HCT116 (cell line): ENCODE data around the gene CHP2. TPM values are rescaled to one million over a fixed set of nuclear protein-coding genes. Genes with fewer than 3 reads are reported as not detected.

ENCODE experiments used
- ATAC-seq: fragments of 200-7000 bp; cut with Tn5 transposase; 2 replicates; pipeline ENCODE4 v1.9.1; 2020; ENCODE audit warnings: mild to moderate bottlenecking, moderate library complexity
- BruUV-seq: library from RNA; stranded (reverse); fragments of 400-500 nt; replicated peaks from 2 replicates; lab custom pipeline; 2021; lab: Mats Ljungman, UMichigan
- CTCF ChIA-PET: fragments of 300-600 bp; sonication (Branson Sonifier 250); formaldehyde crosslinking; loops from one replicate; lab custom pipeline; 2021; ENCODE audit warnings: antibody characterized with exemption; lab: Charles Lee
- POLR2A ChIA-PET: fragments of 300-600, 350-600 bp; sonication (Branson Sonifier 250); formaldehyde crosslinking; loops from one replicate; lab custom pipeline; 2021; ENCODE audit warnings: antibody characterized with exemption; lab: Charles Lee
- RAD21 ChIA-PET, 2 experiments: fragments of 300-600 bp; sonication (Branson Sonifier 250); formaldehyde crosslinking; loops; one replicate each; lab custom pipeline; 2023; ENCODE audit warnings: low total read pairs in 2 of 2; ENCODE audit not compliant: uncharacterized antibody in 2 of 2, unreplicated experiment in 2 of 2, low non-redundant PET in 1 of 2; lab: Charles Lee
- DNase-seq: peaks from one replicate; pipeline ENCODE4 v3.0.0-alpha.2; 2010; ENCODE audit warnings: low read depth, low spot score
- H2AFZ ChIP-seq: fragments of 200-600 bp; shearing (Covaris generic), sonication (generic); 2 replicates; pipeline ENCODE4 v1.6.1; 2017; ENCODE audit warnings: low read depth, mixed run types, mixed read lengths, antibody characterized with exemption, low read length; ENCODE audit not compliant: poor library complexity, severe bottlenecking
- H3K27ac ChIP-seq: 2 replicates; pipeline ENCODE4 v1.5.1; 2012; ENCODE audit warnings: low read depth, low read length
- H3K27me3 ChIP-seq: fragments of 200-600 bp; sonication (generic); 2 replicates; pipeline ENCODE4 v1.6.1; 2016; ENCODE audit warnings: mixed run types, low read length, mixed read lengths; ENCODE audit not compliant: insufficient read depth
- H3K36me3 ChIP-seq, 2 experiments: fragments of 200-500 bp in 1 of 2; fragments of 200-600 bp in 1 of 2; sonication (Bioruptor generic) in 1 of 2; sonication (generic) in 1 of 2; 2 replicates each; pipeline versions ENCODE4 v1.5.1 to v1.6.1; 2014 to 2016; ENCODE audit warnings: low read length in 2 of 2, inconsistent platforms in 1 of 2, mixed read lengths in 1 of 2, mixed run types in 1 of 2; ENCODE audit not compliant: insufficient read depth in 2 of 2, control insufficient read depth in 1 of 2
- H3K4me1 ChIP-seq, 2 experiments: fragments of 200-600 bp in 1 of 2; sonication (generic) in 1 of 2; 2 replicates each; pipeline versions ENCODE4 v1.5.1 to v1.6.1; 2012 to 2017; ENCODE audit warnings: low read length in 2 of 2, inconsistent platforms in 1 of 2, mild to moderate bottlenecking in 1 of 2, mixed read lengths in 1 of 2, mixed run types in 1 of 2, moderate library complexity in 1 of 2; ENCODE audit not compliant: insufficient read depth in 2 of 2, control insufficient read depth in 1 of 2
- H3K4me2 ChIP-seq: fragments of 200-600 bp; sonication (generic); 2 replicates; pipeline ENCODE4 v1.6.1; 2017; ENCODE audit warnings: mixed run types, low read length, mixed read lengths
- H3K4me3 ChIP-seq, 2 experiments: fragments of 200-600 bp in 1 of 2; sonication (generic) in 1 of 2; replicated peaks in 1 of 2; 2 replicates each; pipeline ENCODE4 v1.5.1; 2011 to 2016; ENCODE audit warnings: low read length in 2 of 2, control low read depth in 1 of 2, low read depth in 1 of 2, mild to moderate bottlenecking in 1 of 2, mixed read lengths in 1 of 2, mixed run types in 1 of 2
- H3K79me2 ChIP-seq: fragments of 200-600 bp; sonication (generic); 2 replicates; pipeline ENCODE4 v1.6.1; 2017; ENCODE audit warnings: mild to moderate bottlenecking, mixed run types, low read length, moderate library complexity, mixed read lengths; ENCODE audit not compliant: insufficient read depth
- H3K9ac ChIP-seq: fragments of 200-600 bp; sonication (generic); 2 replicates; pipeline ENCODE4 v1.6.1; 2016; ENCODE audit warnings: low read length, mixed read lengths
- H3K9me2 ChIP-seq: fragments of 200-600 bp; sonication (generic), shearing (Covaris generic); 2 replicates; pipeline ENCODE4 v1.6.1; 2017; ENCODE audit warnings: mixed run types, mild to moderate bottlenecking, moderate library complexity; ENCODE audit not compliant: insufficient read depth
- H3K9me3 ChIP-seq, 2 experiments: fragments of 200-500 bp in 1 of 2; fragments of 200-600 bp in 1 of 2; sonication (Bioruptor generic) in 1 of 2; sonication (generic) in 1 of 2; 2 replicates each; pipeline ENCODE4 v1.6.1; 2014 to 2017; ENCODE audit warnings: low read length in 2 of 2, mixed read lengths in 2 of 2, inconsistent platforms in 1 of 2, low read depth in 1 of 2, mild to moderate bottlenecking in 1 of 2, mixed run types in 1 of 2, moderate library complexity in 1 of 2; ENCODE audit not compliant: control insufficient read depth in 1 of 2, insufficient read depth in 1 of 2
- H4K20me1 ChIP-seq: fragments of 200-600 bp; sonication (generic), shearing (Covaris generic); 2 replicates; pipeline ENCODE4 v1.6.1; 2017; ENCODE audit warnings: mixed run types, mild to moderate bottlenecking, moderate library complexity; ENCODE audit not compliant: insufficient read depth
- CTCF ChIP-seq, 3 experiments: fragments of 200-600 bp in 1 of 3; sonication (generic) in 1 of 3; IDR thresholded peaks in 2 of 3; conservative IDR thresholded peaks in 1 of 3; 2 replicates each; pipeline ENCODE4 v1.5.1; 2012 to 2017; ENCODE audit warnings: low read depth in 2 of 3, low read length in 2 of 3, antibody characterized with exemption in 1 of 3, borderline replicate concordance in 1 of 3, control low read depth in 1 of 3, mild to moderate bottlenecking in 1 of 3, mixed read lengths in 1 of 3, mixed run types in 1 of 3, moderate library complexity in 1 of 3; ENCODE audit not compliant: insufficient read depth in 1 of 3
- EGR1 ChIP-seq: IDR thresholded peaks from 2 replicates; pipeline ENCODE4 v1.6.1; 2012; ENCODE audit warnings: low read depth
- ELF1 ChIP-seq: IDR thresholded peaks from 2 replicates; pipeline ENCODE4 v1.6.1; 2012; ENCODE audit warnings: low read depth, borderline replicate concordance
- JUND ChIP-seq: IDR thresholded peaks from 2 replicates; pipeline ENCODE4 v1.6.1; 2012
- POLR2AphosphoS5 ChIP-seq: IDR thresholded peaks from 2 replicates; pipeline ENCODE4 v1.6.1; 2011; ENCODE audit warnings: mild to moderate bottlenecking, low read depth, low read length, moderate library complexity
- ZBTB33 ChIP-seq: IDR thresholded peaks from 2 replicates; pipeline ENCODE4 v1.6.1; 2011; ENCODE audit warnings: mild to moderate bottlenecking, low read length, moderate library complexity; ENCODE audit not compliant: insufficient replicate concordance; ENCODE audit errors: extremely low read depth
- ZFX ChIP-seq: fragments of 450-650 bp; IDR thresholded peaks from 2 replicates; pipeline ENCODE4 v1.6.1; 2017
- intact Hi-C: fragments of 100-400 bp; cut with micrococcal nuclease; formaldehyde crosslinking; loops from 2 replicates; pipeline ENCODE4 v1.10.0; 2022
- total RNA-seq: library from RNA; stranded (reverse); gene quantifications from one replicate; pipeline ENCODE4 v1.2.1, GENCODE V29; 2021; ENCODE audit not compliant: unreplicated experiment

Gene CHP2
- total RNA-seq, 1 experiment from 2014 or later, result not detected

- TF ChIP-seq CTCF (IDR thresholded peaks at IDR 0.05 in 2 of 3, conservative IDR thresholded peaks at IDR 0.05 in 1 of 3; ENCODE audit: borderline replicate concordance in 1 of 3, insufficient read depth in 1 of 3, low read depth in 2 of 3, low read length in 2 of 3) (no peak), ELF1 (no peak), JUND (no peak), ZBTB33 (no peak), ZFX (no peak), EGR1 (no peak), POLR2AphosphoS5 (no peak)
- ChIA-PET CTCF (no interaction called here), POLR2A (no interaction called here), RAD21 (no interaction called here)
- Histone ChIP-seq H3K9ac (no peak overlapping the region), H4K20me1 (no peaks in the 10 kb centered on the region), H3K27ac (no peak overlapping the region), H3K36me3 (no peaks in the 10 kb centered on the region), H3K4me2 (no peak overlapping the region), H3K9me3 (no peaks in the 10 kb centered on the region), H3K9me2 (no peaks in the 10 kb centered on the region), H3K27me3 (peaks cover 20% of the 10 kb centered on the region; the same call in 1 of the 2 replicates), H2AFZ (no peak overlapping the region), H3K4me3 (no peak overlapping the region), H3K4me1 (no peaks in the 10 kb centered on the region), H3K79me2 (no peaks in the 10 kb centered on the region)
- DNase-seq (no peak), ATAC-seq (no peak)
- intact Hi-C loops, result no loop called here
- no TSS peak for BruUV-seq
Measured at GRCh38 chr16:23784811-23785447, 30.1 kb downstream of the CHP2 start.
